Measurements from ENCODE around the gene AHCTF1.
A peak's percentile ranks its signal among the peaks of the same experiment; 100 is the strongest.
"Not testable (repeated sequence)": the region's sequence is repeated elsewhere in the genome, so short reads cannot be mapped to it uniquely, and the experiment has no call there.

Gene AHCTF1

DNA sequence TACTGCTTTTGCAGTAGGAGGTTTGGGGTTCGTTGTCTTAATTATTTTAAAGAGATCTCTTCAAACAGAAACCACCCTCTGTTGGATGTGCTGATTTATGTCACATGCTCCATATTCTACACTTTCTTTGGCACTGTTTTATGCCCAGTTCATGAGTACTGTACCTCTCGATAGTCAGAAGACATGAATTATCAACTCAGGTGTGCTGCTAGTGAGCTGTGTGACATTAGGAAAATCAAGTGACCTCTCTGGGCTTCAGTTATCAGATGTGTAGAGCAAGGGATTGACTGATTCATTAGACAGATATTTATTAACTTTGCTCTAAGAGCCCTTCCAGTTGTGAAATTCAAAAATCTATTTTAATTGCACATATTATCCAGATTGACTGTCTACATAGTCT lies 2.1 kb upstream of the AHCTF1 start:
- TF ChIP-seq POLR2A (IDR thresholded peaks at IDR 0.05; ENCODE audit: low read length) (no peak), GATA1 (IDR thresholded peaks at IDR 0.05; ENCODE audit: low read depth, low read length) (no peak)
- no peak for DNase-seq

DNA sequence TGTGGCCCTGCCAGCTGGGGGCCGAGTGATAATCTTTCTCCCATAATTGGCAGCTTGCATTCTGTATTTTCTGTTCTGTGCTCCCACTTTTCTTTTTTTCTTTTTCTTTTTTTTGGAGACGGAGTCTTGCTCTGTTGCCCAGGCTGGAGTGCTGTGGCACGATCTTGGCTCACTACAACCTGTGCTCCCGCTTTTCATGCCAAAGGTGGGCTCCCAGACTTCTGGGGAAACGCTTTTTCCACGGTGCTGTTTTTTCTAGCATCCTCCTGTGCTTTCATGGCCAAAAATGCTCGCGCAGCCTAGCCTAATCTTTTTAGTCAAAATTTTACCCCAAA lies 585 bp upstream of the AHCTF1 start:
- TF ChIP-seq GATA1 (IDR thresholded peaks at IDR 0.05; ENCODE audit: low read depth, low read length), result no peak
- TF ChIP-seq POLR2A (IDR thresholded peaks at IDR 0.05; ENCODE audit: low read length), result no peak

DNA sequence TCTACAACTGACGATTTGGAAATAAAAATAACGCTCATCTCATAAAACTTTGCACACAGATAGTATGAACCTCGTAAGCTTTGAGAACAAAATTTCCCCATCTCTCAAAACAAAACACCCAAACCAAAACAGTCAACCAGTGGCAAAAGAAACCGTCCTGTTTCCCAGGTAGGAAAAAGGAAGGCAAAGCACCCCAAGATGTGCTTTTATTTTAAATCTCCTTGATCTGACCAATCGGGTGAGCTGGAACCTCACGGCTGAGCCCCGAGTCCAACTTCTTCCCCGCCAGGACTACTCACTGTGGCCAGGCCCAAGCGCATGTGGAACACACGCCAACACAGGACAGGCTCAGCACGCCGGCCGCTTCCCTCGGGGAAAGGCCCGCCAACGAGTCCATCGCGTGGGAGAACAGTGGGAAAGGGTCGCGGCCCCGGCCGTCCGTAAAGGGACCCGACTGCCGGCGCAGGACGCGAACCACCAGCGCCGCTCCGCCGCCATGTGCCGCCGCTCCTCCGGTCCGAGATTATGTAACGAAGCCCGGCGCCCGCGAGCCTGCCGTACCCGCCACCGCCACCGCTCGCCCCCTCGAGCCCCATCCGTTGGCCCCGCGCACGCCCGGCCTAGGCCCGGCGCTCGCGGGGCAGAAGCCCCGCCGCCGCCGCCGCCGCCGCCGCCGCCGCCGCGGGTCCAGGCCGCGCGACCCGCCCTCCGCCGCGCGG lies 759 bp downstream of the AHCTF1 start:
- TF ChIP-seq GATA1 (IDR thresholded peaks at IDR 0.05; ENCODE audit: low read depth, low read length), result no peak
- no peak for TF ChIP-seq POLR2A (IDR thresholded peaks at IDR 0.05; ENCODE audit: low read length)
- peak; percentile 80 to 85 for DNase-seq

More for the DNA sequence above, 585 bp upstream of the AHCTF1 start:
- DNase-seq, result peak in 1 of 2 experiments; percentile 43

DNA sequence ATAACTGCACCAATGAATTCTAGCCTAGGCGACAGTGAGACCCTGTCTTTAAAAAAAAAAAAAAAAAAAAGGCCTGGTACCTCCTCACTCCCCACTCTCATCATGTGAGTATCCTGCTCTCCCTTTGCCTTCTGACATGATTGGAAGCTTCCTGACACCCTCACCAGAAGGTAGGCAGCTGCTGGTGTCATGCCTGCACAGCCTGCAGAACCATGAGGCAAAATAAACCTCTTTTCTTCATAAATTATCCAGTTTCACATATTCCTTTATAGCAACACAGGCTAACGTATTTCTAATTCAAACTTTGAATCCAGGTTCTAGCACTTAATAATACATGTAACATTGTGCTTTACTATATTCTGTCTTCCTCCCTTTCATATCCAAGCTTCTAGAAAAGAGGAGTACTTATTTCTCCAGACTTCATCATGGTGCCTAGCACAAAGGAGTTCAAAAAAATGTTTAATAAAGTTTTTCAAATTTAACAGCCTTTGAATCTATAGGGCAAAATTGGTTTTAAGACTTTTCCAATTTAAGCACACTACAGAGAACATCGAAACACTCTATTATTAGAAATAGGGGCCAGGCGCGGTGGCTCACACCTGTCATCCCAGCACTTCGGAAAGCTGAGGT lies 5.6 kb downstream of the AHCTF1 start:
- DNase-seq, result no peak
- no peak for TF ChIP-seq GATA1 (IDR thresholded peaks at IDR 0.05; ENCODE audit: low read depth, low read length)

DNA sequence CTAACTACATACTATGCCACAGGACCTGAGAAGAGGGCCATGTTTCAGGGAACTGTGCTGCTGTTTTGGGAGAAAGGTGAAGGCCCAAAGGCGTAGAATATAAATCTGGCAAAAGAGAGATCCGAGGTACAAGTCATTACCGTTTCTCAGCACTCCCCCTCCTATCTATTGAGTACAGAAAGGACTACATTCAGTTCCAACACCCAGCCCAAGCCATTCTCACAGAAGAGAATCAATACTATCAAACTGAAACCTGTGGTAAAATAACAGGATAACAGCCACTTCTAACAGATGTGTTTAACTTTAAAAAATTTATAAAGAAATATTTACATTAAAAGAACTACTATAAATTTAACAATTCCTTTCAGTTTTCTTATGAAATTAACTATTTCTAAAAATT lies 7.8 kb downstream of the AHCTF1 start:
- DNase-seq, result peak; percentile 10 to 23
- TF ChIP-seq POLR2A (IDR thresholded peaks at IDR 0.05; ENCODE audit: low read length) (no peak), GATA1 (IDR thresholded peaks at IDR 0.05; ENCODE audit: low read depth, low read length) (no peak)

DNA sequence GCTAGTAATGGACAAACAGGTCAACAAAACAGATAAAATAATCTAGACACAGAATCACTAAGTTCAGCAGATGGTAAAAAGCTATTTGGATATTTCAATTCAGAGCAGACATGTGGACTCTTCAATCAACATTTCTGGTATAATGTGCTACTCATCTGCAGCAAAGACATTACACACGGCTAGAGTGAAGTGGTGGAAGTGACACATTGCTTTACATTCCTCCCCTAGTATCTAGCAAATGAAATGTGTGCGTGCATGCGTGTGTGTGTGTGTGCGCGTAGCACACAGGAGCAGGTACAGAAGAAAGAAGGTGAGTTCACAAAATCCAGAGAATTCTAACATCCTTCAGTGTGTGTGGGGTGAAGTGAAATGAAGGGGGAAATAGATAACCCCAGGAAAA lies 8.3 kb downstream of the AHCTF1 start:
- TF ChIP-seq POLR2A (IDR thresholded peaks at IDR 0.05; ENCODE audit: low read length) (no peak), GATA1 (IDR thresholded peaks at IDR 0.05; ENCODE audit: low read depth, low read length) (no peak)
- DNase-seq, result peak in 1 of 2 experiments; percentile 23

DNA sequence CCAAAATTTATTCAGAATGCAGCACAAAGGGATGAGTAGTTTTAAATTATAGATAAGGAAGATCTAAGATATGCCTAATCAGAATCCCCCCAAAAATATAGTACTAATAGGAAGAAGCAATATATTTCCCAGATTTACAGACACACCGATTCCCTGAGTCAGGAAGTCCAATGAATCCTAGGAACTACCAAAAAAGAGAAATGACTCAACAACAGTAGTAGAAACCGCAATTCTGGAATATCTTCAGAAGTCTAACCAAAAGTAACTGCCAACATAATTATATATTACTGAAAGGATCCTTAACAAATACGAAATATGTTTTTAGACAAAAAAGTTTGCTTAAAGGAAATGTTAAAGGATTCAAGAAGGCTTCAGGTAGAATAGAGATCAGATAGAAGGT lies 10.3 kb downstream of the AHCTF1 start:
- TF ChIP-seq POLR2A (IDR thresholded peaks at IDR 0.05; ENCODE audit: low read length) (no peak), GATA1 (IDR thresholded peaks at IDR 0.05; ENCODE audit: low read depth, low read length) (no peak)
- DNase-seq, result no peak

DNA sequence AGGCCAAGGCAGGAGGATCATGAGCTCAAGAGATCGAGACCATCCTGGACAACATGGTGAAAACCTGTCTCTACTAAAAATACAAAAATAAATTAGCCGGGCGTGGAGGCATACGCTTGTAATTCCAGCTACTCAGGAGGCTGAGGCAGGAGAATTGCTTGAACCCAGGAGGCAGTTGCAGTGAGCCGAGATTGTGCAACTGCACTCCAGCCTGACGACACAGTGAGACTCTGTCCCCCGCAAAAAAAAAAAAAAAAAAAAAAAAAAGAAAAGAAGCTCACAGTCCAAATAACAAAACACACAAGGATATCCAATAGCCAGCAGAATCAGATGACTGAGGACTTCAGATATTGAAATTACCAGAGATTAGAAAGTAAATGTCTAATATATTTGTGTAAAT lies 11.8 kb downstream of the AHCTF1 start:
- TF ChIP-seq GATA1 (IDR thresholded peaks at IDR 0.05; ENCODE audit: low read depth, low read length) (no peak), POLR2A (IDR thresholded peaks at IDR 0.05; ENCODE audit: low read length) (no peak)
- no peak for DNase-seq

DNA sequence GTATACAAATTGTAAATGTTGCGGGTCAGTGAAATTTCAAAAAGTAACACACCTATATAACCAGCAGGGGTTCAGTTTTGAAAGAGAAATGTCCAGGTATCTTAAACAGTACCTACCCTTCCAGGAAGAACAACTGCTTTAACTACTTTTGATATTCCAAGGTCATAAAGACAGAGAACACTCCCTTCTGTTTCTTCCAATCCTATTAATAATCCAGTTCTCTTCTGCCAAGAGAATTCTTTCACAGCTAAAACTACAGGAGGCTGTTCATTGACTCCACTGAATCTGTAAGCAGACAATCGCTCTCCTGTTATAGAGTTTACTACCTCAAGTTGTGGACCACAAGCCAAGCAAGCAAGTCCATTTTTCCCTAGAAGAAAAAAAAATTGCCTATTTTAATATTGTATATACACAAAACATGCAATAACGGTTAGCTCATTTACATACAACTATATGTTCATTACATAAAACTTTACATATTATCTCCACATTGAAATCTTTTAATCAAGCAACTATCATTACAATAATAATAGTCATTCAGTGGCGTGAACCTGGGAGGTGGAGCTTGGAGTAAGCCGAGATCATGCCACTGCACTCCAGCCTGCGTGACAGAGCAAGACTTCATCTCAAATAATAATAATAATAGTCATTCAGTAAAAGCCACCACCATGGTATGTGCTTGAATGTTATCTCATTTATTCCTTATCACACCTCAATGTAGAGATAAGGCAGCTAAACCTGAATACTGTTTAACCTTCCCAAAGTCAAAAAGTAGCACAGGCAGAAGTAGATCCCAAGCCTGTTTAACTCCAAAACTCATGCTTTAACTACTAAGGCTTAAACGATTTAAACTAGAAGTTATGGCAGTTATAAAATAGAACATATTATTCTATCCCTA lies 15.5 kb downstream of the AHCTF1 start:
- DNase-seq, result not testable (repeated sequence)

DNA sequence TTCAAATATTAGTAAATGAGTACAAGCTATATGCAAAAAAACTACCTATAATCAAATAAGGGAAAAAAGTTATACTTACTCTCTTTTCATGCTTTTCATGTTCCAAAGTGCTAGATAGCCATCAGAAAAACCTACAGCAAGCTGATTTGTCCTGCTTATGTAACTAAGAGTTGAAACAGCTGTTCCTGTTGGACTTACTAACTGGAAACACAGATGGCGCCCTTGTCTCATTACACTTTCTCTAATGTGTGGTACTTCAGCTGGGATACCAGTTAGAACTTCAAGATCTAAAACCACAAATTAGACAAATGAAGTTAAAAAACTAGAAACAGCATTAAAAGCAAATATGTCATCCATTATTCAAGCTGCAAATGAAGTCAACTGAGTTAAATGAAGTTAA lies 24.3 kb downstream of the AHCTF1 start:
- peak; percentile 68 to 70 for DNase-seq
- TF ChIP-seq GATA1 (IDR thresholded peaks at IDR 0.05; ENCODE audit: low read depth, low read length) (no peak), POLR2A (IDR thresholded peaks at IDR 0.05; ENCODE audit: low read length) (no peak)

DNA sequence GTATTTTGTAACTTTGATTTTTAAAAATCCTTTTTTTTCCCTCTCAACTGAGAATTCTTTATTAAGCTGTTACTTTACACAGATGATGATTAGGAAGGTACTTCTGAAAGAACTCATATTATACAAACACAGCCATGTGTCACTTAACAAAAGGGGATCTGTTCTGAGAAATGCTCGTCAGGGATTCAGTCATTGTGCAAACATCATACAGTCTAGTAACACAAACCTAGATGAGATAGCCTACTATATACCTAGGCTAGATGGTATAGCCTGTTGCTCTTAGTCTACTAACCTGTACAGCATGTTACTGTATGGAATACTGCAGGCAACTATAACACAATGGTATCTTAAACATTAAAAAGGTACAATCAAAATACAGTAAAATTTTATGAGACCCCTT lies 24.9 kb downstream of the AHCTF1 start:
- TF ChIP-seq POLR2A (IDR thresholded peaks at IDR 0.05; ENCODE audit: low read length), result no peak
- TF ChIP-seq GATA1 (IDR thresholded peaks at IDR 0.05; ENCODE audit: low read depth, low read length), result no peak
- no peak for DNase-seq

DNA sequence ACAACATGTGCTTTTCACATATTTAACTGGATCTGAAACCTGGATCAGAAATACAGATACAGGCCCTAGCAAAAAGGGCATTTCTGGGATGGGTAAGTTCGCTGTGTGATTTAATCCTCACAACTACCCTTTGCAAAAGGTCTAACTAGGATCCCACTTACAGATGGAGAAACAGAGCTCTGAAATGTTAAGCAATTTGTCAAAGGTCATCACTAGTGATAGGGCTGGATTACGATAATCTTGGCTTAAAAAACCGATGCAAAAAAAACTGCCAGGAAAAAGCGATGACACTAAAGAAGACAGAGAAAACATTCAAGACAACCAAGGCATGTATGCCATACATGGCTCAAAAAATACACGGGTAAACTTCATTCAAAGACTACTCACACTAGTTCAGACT lies 29.9 kb downstream of the AHCTF1 start:
- no peak for DNase-seq
- TF ChIP-seq POLR2A (IDR thresholded peaks at IDR 0.05; ENCODE audit: low read length) (no peak), GATA1 (IDR thresholded peaks at IDR 0.05; ENCODE audit: low read depth, low read length) (no peak)

DNA sequence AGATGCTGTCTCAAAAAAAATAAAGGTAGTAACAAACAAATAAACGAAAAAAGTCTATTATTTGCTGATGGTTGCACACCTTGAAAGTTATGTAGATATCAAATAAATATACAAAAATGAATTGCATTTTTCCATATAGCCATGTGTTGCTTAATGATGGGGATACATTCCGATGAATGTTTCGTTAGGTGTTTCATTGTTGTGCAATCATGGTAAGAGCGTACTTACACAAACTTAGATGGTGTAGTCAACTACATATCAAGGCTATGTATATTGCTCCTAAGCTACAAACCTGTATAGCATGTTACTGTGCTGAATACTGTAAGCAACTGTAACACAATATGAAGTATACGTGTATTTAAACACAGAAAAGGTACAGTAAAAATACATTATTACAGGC lies 34.4 kb downstream of the AHCTF1 start:
- DNase-seq, result no peak
- TF ChIP-seq POLR2A (IDR thresholded peaks at IDR 0.05; ENCODE audit: low read length) (no peak), GATA1 (IDR thresholded peaks at IDR 0.05; ENCODE audit: low read depth, low read length) (no peak)

DNA sequence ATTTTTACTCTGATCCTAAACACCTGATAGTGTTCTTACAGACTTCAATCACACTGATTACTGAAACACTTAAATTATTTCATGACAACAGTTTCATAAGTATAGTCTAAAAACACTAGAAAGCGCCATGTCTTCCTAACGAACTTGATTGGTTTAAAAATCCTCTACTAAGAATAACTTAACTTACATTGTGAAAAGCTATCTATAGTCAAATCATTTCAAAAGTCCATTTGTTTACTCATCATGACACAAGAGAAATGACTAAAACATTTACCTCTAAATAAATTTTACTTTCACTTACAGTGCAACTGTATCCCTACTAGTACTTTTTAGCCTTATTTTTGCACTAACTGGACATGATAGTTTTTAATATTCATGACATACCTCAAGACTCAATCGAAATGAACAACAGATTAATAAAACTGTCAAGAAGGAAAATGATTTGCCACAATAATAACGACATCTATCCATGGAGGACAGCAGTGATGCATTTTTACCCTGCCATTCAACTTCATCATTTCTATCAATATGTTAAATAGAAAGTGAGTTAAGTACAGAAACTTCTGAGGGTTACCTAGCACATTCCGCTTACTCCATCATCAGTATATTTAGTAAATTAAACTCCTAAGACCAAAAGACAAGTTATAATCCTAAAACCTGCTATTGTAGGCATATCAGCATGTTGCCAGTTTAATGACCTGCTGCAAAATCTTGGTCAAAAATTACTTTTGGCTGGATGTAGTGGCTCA lies 38.4 kb downstream of the AHCTF1 start:
- DNase-seq, result peak in 1 of 2 experiments; percentile 19

More for the DNA sequence above, 38.4 kb downstream of the AHCTF1 start:
- TF ChIP-seq POLR2A (IDR thresholded peaks at IDR 0.05; ENCODE audit: low read length) (no peak), GATA1 (IDR thresholded peaks at IDR 0.05; ENCODE audit: low read depth, low read length) (no peak)

All from erythroblast (primary cell).